Sigmoid colon (tissue), 4 donors: ENCODE data around the gene PARL.

Experiments
- CTCF ChIP-seq, 4 experiments: fragments of 450-650 bp in 3 of 4; fragments of 200-600 bp in 1 of 4; IDR thresholded peaks; one replicate each; pipeline ENCODE4 v1.5.1; 2016 to 2019; ENCODE audit warnings: antibody characterized with exemption in 4 of 4, mild to moderate bottlenecking in 3 of 4, moderate library complexity in 2 of 4
- EP300 ChIP-seq, 4 donors: sonication (generic); formaldehyde crosslinking; IDR thresholded peaks; one replicate each; pipeline ENCODE4 v1.6.1; 2017; ENCODE audit warnings: antibody characterized with exemption in 4 of 4
- POLR2A ChIP-seq, 2 donors: fragments of 450-650 bp; IDR thresholded peaks; one replicate each; pipeline ENCODE4 v1.6.1; 2016; ENCODE audit warnings: antibody characterized with exemption in 2 of 2, mild to moderate bottlenecking in 2 of 2, moderate library complexity in 2 of 2

- TF ChIP-seq EP300 (IDR thresholded peaks at IDR 0.05), result no peak
- TF ChIP-seq CTCF (IDR thresholded peaks at IDR 0.05), result no peak
- TF ChIP-seq POLR2A (IDR thresholded peaks at IDR 0.05), result no peak
Measured at GRCh38 chr3:183794452-183794851, 90.2 kb downstream of the PARL start.
